HEK293T (cell line): Measurements from ENCODE around the gene DGAT2.

ENCODE experiments used
- ARNT ChIP-seq: fragments of 450-650 bp; IDR thresholded peaks from 2 replicates; pipeline ENCODE4 v1.6.1; 2017; ENCODE audit warnings: mild to moderate bottlenecking
- BHLHE40 ChIP-seq: fragments of 450-650 bp; IDR thresholded peaks from 2 replicates; pipeline ENCODE4 v1.6.1; 2016; ENCODE audit warnings: mild to moderate bottlenecking, moderate library complexity, borderline replicate concordance
- ELF4 ChIP-seq: fragments of 450-650 bp; IDR thresholded peaks from 2 replicates; pipeline ENCODE4 v1.6.1; 2017; ENCODE audit warnings: antibody characterized with exemption
- FOXK2 ChIP-seq: fragments of 450-650 bp; IDR thresholded peaks from 2 replicates; pipeline ENCODE4 v1.6.1; 2016; ENCODE audit warnings: mild to moderate bottlenecking
- FOXM1 ChIP-seq: fragments of 450-650 bp; IDR thresholded peaks from 2 replicates; pipeline ENCODE4 v1.6.1; 2017; ENCODE audit warnings: mild to moderate bottlenecking, borderline replicate concordance
- HDGF ChIP-seq: fragments of 450-650 bp; IDR thresholded peaks from 2 replicates; pipeline ENCODE4 v1.6.1; 2017; ENCODE audit warnings: antibody characterized with exemption, borderline replicate concordance
- NFRKB ChIP-seq: fragments of 450-650 bp; IDR thresholded peaks from 2 replicates; pipeline ENCODE4 v1.6.1; 2016; ENCODE audit warnings: mild to moderate bottlenecking, moderate library complexity
- SP1 ChIP-seq: fragments of 450-650 bp; IDR thresholded peaks from 2 replicates; pipeline ENCODE4 v1.6.1; 2017
- SUZ12 ChIP-seq: fragments of 450-650 bp; IDR thresholded peaks from 2 replicates; pipeline ENCODE4 v1.6.1; 2016; ENCODE audit warnings: mild to moderate bottlenecking
- TARDBP ChIP-seq: fragments of 450-650 bp; IDR thresholded peaks from 2 replicates; pipeline ENCODE4 v1.6.1; 2016
- ZNF384 ChIP-seq: fragments of 450-650 bp; IDR thresholded peaks from 2 replicates; pipeline ENCODE4 v1.6.1; 2016

DNA sequence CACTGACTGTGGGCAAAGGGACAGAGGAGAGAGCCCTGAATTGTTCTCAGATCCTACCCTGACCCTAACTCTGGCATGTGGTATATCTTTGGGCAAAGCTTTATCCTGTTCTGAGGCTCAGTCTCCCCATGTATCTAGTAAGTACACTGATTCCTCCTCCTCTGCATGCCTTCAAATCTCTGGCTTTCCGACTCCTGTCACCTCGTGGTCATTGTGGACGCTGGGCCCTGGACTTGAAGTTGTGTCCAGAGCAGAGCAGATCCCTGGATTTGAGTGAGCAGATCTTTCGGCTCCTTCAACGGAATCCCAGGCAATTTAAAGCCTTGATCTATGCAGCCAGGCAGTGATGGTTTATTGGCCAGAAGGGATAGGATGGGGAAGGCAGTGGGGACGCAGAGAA is 47.9 kb upstream of the DGAT2 start:
- TF ChIP-seq BHLHE40 (no peak), SP1 (no peak), SUZ12 (no peak), FOXM1 (no peak), FOXK2 (no peak), ZNF384 (no peak), ELF4 (no peak), HDGF (no peak), NFRKB (no peak), ARNT (no peak), TARDBP (no peak)
